Activated CD8-positive, alpha-beta memory T cell treated with anti-CD3 and anti-CD28 coated beads, Interleukin-2, amount 50 U/mL, for 1 hour (primary cell): Measurements from ENCODE around the gene ASPDH.

Experiments
- DNase-seq: peaks from one replicate; pipeline ENCODE4 v3.0.0-alpha.2; 2020; ENCODE audit errors: extremely low read depth

Gene ASPDH

GRCh38 chr19:50513746-50514345, at the start of gene ASPDH:
TSS of gene ASPDH (minus strand) at chr19:50513913. CDS start at chr19:50513823, 90 bp downstream.
- DNase-seq: no peak

- no peak for DNase-seq
Measured at GRCh38 chr19:50562996-50563395, 49.3 kb upstream of the ASPDH start.

- DNase-seq: no peak
Measured at GRCh38 chr19:50562329-50562728, 48.6 kb upstream of the ASPDH start.

- DNase-seq: no peak
Measured at GRCh38 chr19:50559636-50560035, 45.9 kb upstream of the ASPDH start.

GRCh38 chr19:50558449-50558848, 44.7 kb upstream of the ASPDH start:
- DNase-seq: no peak

GRCh38 chr19:50558039-50558438, 44.3 kb upstream of the ASPDH start:
- no peak for DNase-seq

GRCh38 chr19:50557009-50557613, 43.4 kb upstream of the ASPDH start:
- no peak for DNase-seq

- DNase-seq: peak; percentile 23
Measured at GRCh38 chr19:50556282-50557008, 42.7 kb upstream of the ASPDH start.

GRCh38 chr19:50555450-50556281, 42.0 kb upstream of the ASPDH start:
- DNase-seq: no peak

- DNase-seq: no peak
Measured at GRCh38 chr19:50555033-50555432, 41.3 kb upstream of the ASPDH start.

- DNase-seq: no peak
Measured at GRCh38 chr19:50554212-50554611, 40.5 kb upstream of the ASPDH start.

- no peak for DNase-seq
Measured at GRCh38 chr19:50553134-50553703, 39.5 kb upstream of the ASPDH start.

GRCh38 chr19:50552540-50552939, 38.8 kb upstream of the ASPDH start:
- DNase-seq: no peak

GRCh38 chr19:50551715-50552187, 38.0 kb upstream of the ASPDH start:
- DNase-seq: no peak

- no peak for DNase-seq
Measured at GRCh38 chr19:50551034-50551714, 37.5 kb upstream of the ASPDH start.

GRCh38 chr19:50550594-50550966, 36.9 kb upstream of the ASPDH start:
- DNase-seq: no peak

GRCh38 chr19:50549927-50550593, 36.3 kb upstream of the ASPDH start:
- no peak for DNase-seq

- no peak for DNase-seq
Measured at GRCh38 chr19:50549059-50549926, 35.6 kb upstream of the ASPDH start.

- no peak for DNase-seq
Measured at GRCh38 chr19:50548191-50549058, 34.7 kb upstream of the ASPDH start.
